Activated CD4-positive, alpha-beta T cell treated with anti-CD3 and anti-CD28 coated beads, Interleukin-2, amount 10 ng/mL, durations not matched to agents 24 days and 14 days (primary cell): ENCODE measurements around the gene OR7C1. TPM values are rescaled to one million over a fixed set of nuclear protein-coding genes. Genes with fewer than 3 reads are reported as not detected.

Experiments
- DNase-seq: peaks from one replicate; pipeline ENCODE4 v3.0.0; 2022
- H3K27ac Mint-ChIP-seq: one replicate; pipeline ENCODE4 v1.8.0; 2022; ENCODE audit warnings: mild to moderate bottlenecking, mixed read lengths
- H3K27me3 Mint-ChIP-seq: one replicate; pipeline ENCODE4 v1.8.0; 2022; ENCODE audit warnings: mixed read lengths
- H3K36me3 Mint-ChIP-seq: one replicate; pipeline ENCODE4 v1.8.0; 2022; ENCODE audit warnings: low read depth, mild to moderate bottlenecking, mixed read lengths
- H3K4me1 Mint-ChIP-seq: one replicate; pipeline ENCODE4 v1.8.0; 2021; ENCODE audit warnings: mixed read lengths
- H3K4me3 Mint-ChIP-seq: one replicate; pipeline ENCODE4 v1.8.0; 2022; ENCODE audit warnings: mild to moderate bottlenecking, moderate library complexity, mixed read lengths
- H3K9me3 Mint-ChIP-seq: one replicate; pipeline ENCODE4 v1.8.0; 2021; ENCODE audit warnings: mixed read lengths
- intact Hi-C: fragments of 100-400 bp; cut with micrococcal nuclease; formaldehyde crosslinking; loops from one replicate; pipeline ENCODE4 v1.15.1; 2023
- total RNA-seq: library from RNA; stranded (reverse); gene quantifications from 2 replicates; pipeline ENCODE4 v1.2.3, GENCODE V29; 2022

Gene OR7C1
- not detected in 2 replicates for total RNA-seq

DNA sequence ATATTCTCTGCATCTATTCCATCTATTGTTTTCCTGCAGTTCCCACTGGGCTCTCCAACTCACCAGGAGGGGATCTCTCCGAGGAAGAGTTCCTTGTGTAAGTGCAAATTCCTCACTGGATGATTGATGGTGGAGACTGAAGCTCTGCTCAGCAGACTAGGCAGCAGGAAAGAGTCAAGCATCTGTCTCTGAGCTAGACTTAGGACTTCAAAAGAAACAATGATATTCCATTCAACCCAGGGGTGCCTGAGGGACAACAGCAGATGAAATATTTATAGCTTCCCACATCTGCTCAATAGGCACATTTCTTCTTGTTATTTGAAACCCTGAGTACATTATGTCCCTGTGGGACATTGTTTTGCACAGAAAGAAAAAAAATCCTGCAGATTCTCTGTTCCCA lies at the start of gene OR7C1, which contains the start of gene OR7A5:
OR7C1 (minus strand) TSS at position 175 of the 400 bp plus-strand sequence. CDS start 35,049 bp downstream, outside the sequence.
OR7A5 (minus strand) TSS at position 175 of the 400 bp plus-strand sequence. CDS start 6,944 bp downstream, outside the sequence.
- Mint-ChIP-seq H3K27me3 (peaks cover 2% of the 10 kb centered on the region), H3K9me3 (no peaks in the 10 kb centered on the region), H3K27ac (no peak within 1 kb of the TSS), H3K4me3 (no peak within 1 kb of the TSS), H3K36me3 (no peaks in the 10 kb centered on the region), H3K4me1 (no peaks in the 10 kb centered on the region)
- DNase-seq: no peak
- intact Hi-C loops: no loop called here

DNA sequence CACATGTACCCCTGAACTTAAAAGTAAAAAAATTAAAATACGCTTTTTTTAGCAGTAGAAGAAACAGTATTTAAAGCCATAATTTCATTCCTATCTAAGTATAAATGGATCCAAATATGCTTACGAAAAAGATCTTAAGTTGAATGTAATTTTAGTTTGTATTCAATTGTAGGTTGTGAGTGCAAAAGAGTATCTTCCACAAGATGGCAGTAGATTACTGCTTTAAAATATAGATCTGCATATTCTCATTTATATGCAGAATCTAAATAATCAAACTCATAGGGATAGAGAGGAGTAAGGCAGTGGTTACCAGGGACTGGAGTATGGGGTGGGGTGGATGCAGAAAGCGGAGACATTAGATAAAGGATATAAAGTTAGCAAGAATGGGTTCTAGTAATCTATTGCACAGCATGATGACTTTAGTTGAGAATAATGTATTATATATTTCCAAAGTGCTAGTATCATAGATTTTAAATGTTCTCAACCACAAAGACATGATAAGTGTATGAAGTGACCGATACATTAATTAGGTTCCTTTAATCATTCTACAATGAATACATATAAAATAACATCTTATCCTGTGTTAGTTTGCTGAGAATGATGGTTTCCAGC lies 36.7 kb upstream of the OR7C1 start:
- Mint-ChIP-seq H3K9me3 (no peaks in the 10 kb centered on the region), H3K27me3 (peaks cover 12% of the 10 kb centered on the region), H3K27ac (no peak overlapping the region), H3K36me3 (no peaks in the 10 kb centered on the region), H3K4me3 (no peak overlapping the region), H3K4me1 (no peaks in the 10 kb centered on the region)
- no peak for DNase-seq
- intact Hi-C loops: no loop called here

DNA sequence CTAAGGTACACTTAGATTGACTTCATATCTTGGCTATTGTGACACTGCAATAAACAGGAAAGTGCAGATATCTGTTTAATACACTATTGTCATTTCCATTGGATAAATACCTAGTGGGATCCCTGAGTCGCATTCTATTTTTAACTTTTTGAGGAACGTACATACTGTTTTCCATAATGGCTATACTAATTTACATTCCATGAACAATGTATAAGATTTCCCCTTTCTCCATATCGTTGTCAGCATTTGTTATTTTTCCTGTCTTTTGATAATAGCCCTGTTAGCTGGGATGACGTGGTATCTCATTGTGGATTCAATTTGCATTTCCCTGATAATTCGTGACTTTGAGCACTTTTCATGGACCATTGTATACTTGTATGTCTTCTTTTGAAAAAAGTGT lies 33.5 kb upstream of the OR7C1 start:
- no peaks in the 10 kb centered on the region for H3K36me3 Mint-ChIP-seq
- no peak for DNase-seq
- H3K27ac Mint-ChIP-seq: no peak overlapping the region
- no peak overlapping the region for H3K4me3 Mint-ChIP-seq
- no peaks in the 10 kb centered on the region for H3K4me1 Mint-ChIP-seq
- intact Hi-C loops: no loop called here
- H3K27me3 Mint-ChIP-seq: peaks cover 12% of the 10 kb centered on the region
- H3K9me3 Mint-ChIP-seq: no peaks in the 10 kb centered on the region

DNA sequence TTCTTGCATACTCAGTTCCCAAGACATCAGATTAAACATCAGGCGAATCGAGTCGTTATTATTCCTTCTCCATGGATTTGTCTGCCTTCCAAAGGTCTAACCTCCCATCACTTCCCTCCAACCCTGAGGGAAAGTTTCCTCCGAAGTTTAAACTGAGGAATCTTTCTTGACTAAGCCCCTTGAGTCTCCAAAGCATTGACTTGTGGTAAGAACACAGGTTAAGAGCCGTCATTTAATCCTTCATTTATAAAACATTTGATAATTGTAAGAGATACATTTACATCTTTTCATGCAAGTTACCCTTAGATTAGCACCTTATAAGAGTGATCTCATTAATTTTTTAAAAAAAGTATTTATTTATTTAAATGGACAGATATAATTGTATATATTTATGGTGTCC lies 13.8 kb upstream of the OR7C1 start, which contains the start of gene OR7A10:
OR7A10 (minus strand) TSS at position 101 of the 400 bp plus-strand sequence. CDS start 7,045 bp downstream, outside the sequence.
- intact Hi-C loops: no loop called here
- H3K27me3 Mint-ChIP-seq: peaks cover 5% of the 10 kb centered on the region
- H3K4me1 Mint-ChIP-seq: no peaks in the 10 kb centered on the region
- no peaks in the 10 kb centered on the region for H3K36me3 Mint-ChIP-seq
- no peak within 1 kb of the TSS for H3K27ac Mint-ChIP-seq
- DNase-seq: no peak
- no peaks in the 10 kb centered on the region for H3K9me3 Mint-ChIP-seq
- H3K4me3 Mint-ChIP-seq: no peak within 1 kb of the TSS

DNA sequence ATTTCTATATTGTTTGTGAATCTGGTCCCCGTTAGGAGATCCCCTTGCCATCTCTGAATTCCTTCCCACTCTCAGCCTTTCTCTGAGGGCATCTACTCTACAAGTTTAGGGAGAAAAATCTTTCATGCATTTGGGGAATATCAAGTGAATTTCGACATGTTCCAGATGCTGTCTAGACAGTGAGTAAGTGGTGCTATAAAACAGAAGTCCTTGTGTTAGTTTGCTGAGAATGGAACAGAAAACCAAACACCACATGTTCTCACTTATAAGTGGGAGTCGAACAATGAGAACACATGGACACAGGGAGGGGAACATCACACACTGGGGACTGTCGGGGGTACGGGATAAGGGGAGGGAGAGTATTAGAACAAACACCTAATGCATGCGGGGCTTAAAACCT lies 8.6 kb upstream of the OR7C1 start:
- no peak for DNase-seq
- Mint-ChIP-seq H3K4me3 (no peak overlapping the region), H3K27me3 (peaks cover 3% of the 10 kb centered on the region), H3K9me3 (no peaks in the 10 kb centered on the region), H3K36me3 (no peaks in the 10 kb centered on the region), H3K27ac (no peak overlapping the region), H3K4me1 (no peaks in the 10 kb centered on the region)
- intact Hi-C loops: no loop called here

DNA sequence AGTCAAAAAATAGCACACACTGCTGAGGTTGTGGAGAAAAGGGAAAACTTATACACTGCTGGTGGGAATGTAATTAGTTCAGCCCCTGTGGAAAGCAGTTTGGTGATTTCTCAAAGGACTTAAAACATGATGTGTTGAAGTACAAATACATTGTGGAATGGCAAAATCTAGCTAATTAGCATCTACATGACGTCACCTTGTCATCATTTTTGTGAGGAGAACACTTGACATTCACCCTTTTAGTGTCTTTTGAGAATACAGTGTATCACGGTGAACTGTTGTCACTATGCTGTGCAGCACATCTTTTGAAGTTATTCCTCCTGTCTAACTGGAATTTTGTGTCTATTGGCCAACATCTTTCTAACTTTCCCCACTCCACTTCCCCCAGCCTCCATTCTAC lies 8.2 kb upstream of the OR7C1 start:
- Mint-ChIP-seq H3K4me3 (no peak overlapping the region), H3K4me1 (no peaks in the 10 kb centered on the region), H3K9me3 (no peaks in the 10 kb centered on the region), H3K27me3 (peaks cover 3% of the 10 kb centered on the region), H3K27ac (no peak overlapping the region), H3K36me3 (no peaks in the 10 kb centered on the region)
- DNase-seq: no peak
- intact Hi-C loops: no loop called here

DNA sequence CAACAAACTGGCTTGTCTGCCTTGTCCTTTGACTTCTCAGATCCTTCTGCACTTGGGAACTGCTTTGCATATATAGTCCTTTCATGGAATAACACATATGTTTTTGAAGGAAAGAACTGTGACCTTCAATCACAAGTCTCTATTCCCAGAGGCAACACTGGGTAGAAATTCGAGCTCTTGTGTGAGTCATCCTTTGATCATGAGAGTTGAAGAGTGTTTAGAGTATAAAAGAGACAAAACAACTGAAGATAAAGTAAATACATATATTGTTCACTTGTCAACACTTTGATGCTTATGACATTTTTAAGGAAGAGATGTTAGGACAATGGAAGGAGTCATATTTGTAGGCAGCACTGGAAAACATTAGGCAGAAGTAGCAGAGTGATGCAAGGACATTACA lies 5.2 kb upstream of the OR7C1 start:
- intact Hi-C loops: no loop called here
- Mint-ChIP-seq H3K27ac (no peak overlapping the region), H3K9me3 (no peaks in the 10 kb centered on the region), H3K4me3 (no peak overlapping the region), H3K4me1 (no peaks in the 10 kb centered on the region), H3K27me3 (peaks cover 3% of the 10 kb centered on the region), H3K36me3 (no peaks in the 10 kb centered on the region)
- no peak for DNase-seq

DNA sequence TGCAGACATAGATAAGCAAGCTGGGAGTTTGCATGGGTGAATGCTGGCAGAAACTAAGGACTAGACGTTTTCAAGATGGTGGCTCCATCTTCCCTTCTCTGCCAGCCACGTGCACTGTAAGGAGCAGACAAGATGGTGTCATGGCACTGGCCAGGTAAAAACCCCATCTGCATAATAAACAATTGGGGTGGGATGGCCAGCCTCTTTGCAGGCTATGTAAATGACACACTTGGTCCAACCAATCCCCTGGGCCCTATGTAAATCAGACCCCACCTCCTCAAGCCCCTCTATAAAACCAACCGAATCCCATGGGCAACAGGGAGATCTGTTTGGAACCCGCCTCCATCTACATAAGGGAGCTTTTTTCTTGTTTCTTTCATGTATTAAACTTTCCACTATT lies 2.4 kb upstream of the OR7C1 start:
- Mint-ChIP-seq H3K9me3 (no peaks in the 10 kb centered on the region), H3K4me1 (no peaks in the 10 kb centered on the region), H3K4me3 (no peak overlapping the region), H3K27me3 (peaks cover 2% of the 10 kb centered on the region), H3K27ac (no peak overlapping the region), H3K36me3 (no peaks in the 10 kb centered on the region)
- DNase-seq: no peak
- intact Hi-C loops: no loop called here

DNA sequence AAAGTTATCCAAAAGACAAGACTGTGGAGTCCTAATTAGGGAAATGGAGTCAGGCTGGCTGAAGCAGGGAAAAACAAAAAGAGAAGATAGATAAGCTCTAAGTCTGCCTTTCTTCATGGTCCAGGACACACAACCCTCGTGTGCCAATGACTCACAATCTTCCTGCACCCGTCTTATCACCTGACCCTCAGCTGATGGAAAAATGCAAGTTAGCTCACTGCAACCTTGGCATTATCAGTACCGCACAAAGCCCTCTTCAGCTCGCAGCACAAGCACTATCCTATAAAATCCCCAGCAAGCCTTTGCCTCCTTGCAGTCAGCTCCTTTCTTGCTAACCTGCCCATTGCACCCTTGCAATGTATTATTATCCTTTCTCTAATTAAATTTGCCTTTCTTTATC lies 4.3 kb downstream of the OR7C1 start:
- no peak overlapping the region for H3K27ac Mint-ChIP-seq
- no peak overlapping the region for H3K4me3 Mint-ChIP-seq
- no peaks in the 10 kb centered on the region for H3K36me3 Mint-ChIP-seq
- H3K9me3 Mint-ChIP-seq: no peaks in the 10 kb centered on the region
- intact Hi-C loops: no loop called here
- no peaks in the 10 kb centered on the region for H3K4me1 Mint-ChIP-seq
- DNase-seq: no peak
- H3K27me3 Mint-ChIP-seq: peaks cover 2% of the 10 kb centered on the region

DNA sequence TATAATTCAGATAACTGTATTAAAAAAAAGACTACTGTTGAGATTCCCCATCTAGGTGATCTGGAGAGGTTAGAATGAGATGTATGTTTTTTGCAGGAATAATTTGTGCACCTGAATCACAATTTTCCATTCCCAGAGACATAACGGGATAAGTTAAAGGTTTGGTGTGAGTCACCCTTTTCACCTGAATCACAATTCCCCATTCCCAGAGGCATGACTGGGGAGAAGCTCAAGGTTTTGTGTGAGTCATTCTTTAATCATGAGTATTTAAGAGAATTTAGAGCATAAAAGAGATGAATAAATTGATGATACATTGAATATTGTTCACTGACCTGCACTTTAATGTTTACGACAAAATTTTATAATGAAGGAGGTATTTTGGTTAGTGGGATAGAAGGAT lies 9.0 kb downstream of the OR7C1 start:
- no peak for DNase-seq
- no peaks in the 10 kb centered on the region for H3K4me1 Mint-ChIP-seq
- no peaks in the 10 kb centered on the region for H3K36me3 Mint-ChIP-seq
- H3K4me3 Mint-ChIP-seq: no peak overlapping the region
- intact Hi-C loops: no loop called here
- no peak overlapping the region for H3K27ac Mint-ChIP-seq
- no peaks in the 10 kb centered on the region for H3K27me3 Mint-ChIP-seq
- no peaks in the 10 kb centered on the region for H3K9me3 Mint-ChIP-seq

DNA sequence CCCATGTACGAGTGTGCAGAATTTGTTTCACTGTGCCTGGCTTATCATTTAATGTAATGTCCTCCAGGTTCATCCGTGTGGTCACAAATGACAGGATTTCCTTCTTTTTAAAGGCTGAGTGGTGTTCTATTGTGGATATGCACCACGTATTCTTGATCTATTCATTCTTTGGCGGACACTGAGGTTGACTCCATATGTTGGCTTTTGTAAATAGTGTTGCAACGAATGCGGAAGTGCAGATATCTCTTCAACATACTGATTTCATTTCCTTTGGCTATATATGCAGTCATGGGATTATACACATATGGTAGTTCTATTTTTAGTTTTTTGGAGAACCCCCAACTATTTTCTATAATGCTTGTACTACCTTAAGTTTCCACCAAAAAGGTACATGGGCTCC lies 13.0 kb downstream of the OR7C1 start:
- Mint-ChIP-seq H3K4me3 (no peak overlapping the region), H3K4me1 (no peaks in the 10 kb centered on the region), H3K9me3 (no peaks in the 10 kb centered on the region), H3K27ac (no peak overlapping the region), H3K36me3 (no peaks in the 10 kb centered on the region), H3K27me3 (no peaks in the 10 kb centered on the region)
- DNase-seq: no peak
- intact Hi-C loops: no loop called here

DNA sequence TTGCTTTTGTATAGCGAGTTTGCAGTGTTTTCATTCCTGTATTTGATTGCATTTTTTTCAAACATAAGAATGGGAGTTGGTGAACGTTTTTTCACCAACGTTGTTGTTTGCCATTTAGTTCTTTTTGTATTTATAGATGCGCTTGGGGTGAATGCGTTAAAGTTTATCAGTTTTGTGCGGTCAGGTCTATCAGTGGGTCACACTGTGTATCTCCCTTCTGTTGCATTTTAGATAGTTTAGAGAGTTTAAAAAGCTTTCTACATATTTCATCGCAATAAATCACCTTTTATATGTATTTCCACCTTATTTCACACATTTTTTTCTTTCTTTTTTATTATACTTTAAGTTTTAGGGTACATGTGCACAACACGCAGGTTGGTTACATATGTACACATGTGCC lies 16.4 kb downstream of the OR7C1 start:
- no peaks in the 10 kb centered on the region for H3K9me3 Mint-ChIP-seq

DNA sequence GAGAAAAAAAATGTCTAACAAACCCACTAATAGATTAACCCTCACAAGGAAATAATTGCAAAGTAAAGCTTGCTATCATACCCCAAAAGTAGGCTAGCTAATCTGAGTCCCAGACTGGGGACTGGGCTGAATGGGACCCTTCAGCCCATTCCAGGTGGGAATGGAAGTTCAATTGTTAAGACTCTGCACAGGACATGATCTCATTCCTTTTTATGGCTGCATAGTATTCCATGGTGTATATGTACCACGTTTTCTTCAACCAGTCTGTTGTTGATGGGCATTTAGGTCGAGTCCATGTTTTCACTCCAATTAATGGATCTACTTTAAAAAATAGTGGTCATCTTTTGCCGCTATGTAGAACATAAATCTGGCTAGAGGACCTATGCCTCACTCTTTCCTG lies 17.9 kb downstream of the OR7C1 start:
- Mint-ChIP-seq H3K4me3 (no peak overlapping the region), H3K4me1 (no peaks in the 10 kb centered on the region), H3K27me3 (no peaks in the 10 kb centered on the region), H3K36me3 (no peaks in the 10 kb centered on the region), H3K27ac (no peak overlapping the region), H3K9me3 (no peaks in the 10 kb centered on the region)
- no peak for DNase-seq
- intact Hi-C loops: no loop called here

More for the DNA sequence above, 16.4 kb downstream of the OR7C1 start:
- intact Hi-C loops: no loop called here
- Mint-ChIP-seq H3K27me3 (no peaks in the 10 kb centered on the region), H3K36me3 (no peaks in the 10 kb centered on the region), H3K4me1 (no peaks in the 10 kb centered on the region), H3K27ac (no peak overlapping the region), H3K4me3 (no peak overlapping the region)
- no peak for DNase-seq

DNA sequence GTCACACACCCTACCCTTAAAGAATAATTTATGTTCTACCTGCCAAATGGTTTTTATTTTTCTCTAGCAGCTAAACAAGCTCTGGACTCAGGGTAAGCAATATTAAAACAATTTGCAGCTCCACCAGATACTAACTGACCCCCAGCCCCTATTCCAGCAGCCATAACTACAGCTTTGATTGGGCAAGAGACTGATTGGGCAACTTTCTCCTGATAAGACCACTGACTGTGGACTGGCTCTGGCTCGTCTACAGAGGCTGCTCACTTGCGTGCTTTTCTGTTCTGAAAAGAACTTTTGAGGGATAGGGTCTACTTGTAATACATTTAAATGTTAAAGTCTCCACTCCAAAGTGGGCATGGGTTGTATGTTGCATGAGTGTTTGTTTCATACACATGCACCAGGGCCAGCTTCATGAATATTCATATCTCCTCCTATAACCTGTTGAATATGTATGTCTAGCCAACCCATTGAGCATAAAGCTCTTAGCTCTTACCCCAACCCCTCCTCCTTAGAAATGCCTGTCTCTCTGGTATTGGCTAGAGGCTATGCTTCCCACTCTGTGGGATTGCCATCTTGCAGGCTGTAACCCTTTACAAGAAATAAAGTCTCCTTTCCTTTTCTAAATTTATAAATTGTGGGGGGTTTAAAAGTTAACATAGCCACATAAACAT lies 19.9 kb downstream of the OR7C1 start:
- no peaks in the 10 kb centered on the region for H3K4me1 Mint-ChIP-seq
- H3K36me3 Mint-ChIP-seq: no peaks in the 10 kb centered on the region
- no peaks in the 10 kb centered on the region for H3K27me3 Mint-ChIP-seq
- H3K27ac Mint-ChIP-seq: no peak overlapping the region
- no peak for DNase-seq
- no peaks in the 10 kb centered on the region for H3K9me3 Mint-ChIP-seq
- intact Hi-C loops: no loop called here
- H3K4me3 Mint-ChIP-seq: no peak overlapping the region
